H9 (cell line): ENCODE data around the gene ARHGAP29. TPM values are rescaled to one million over a fixed set of nuclear protein-coding genes. Genes with fewer than 3 reads are reported as not detected.

Experiments used
- DNase-seq: peaks from one replicate; pipeline ENCODE4 v3.0.0-alpha.2; 2017
- H2AFZ ChIP-seq: one replicate; pipeline ENCODE4 v1.6.1; 2013; ENCODE audit warnings: mild to moderate bottlenecking, low read length, control low read depth, moderate library complexity
- H2AK5ac ChIP-seq: 2 replicates; pipeline ENCODE4 v1.6.1; 2013; ENCODE audit warnings: low read length, control low read depth, mixed read lengths; ENCODE audit not compliant: insufficient read length
- H2BK120ac ChIP-seq: one replicate; pipeline ENCODE4 v1.6.1; 2013; ENCODE audit warnings: low read depth, mild to moderate bottlenecking, low read length, control low read depth, inconsistent platforms; ENCODE audit not compliant: poor library complexity, severe bottlenecking
- H2BK12ac ChIP-seq: 2 replicates; pipeline ENCODE4 v1.6.1; 2013; ENCODE audit warnings: low read length, control low read depth, mixed read lengths, low read depth; ENCODE audit not compliant: insufficient read length
- H2BK15ac ChIP-seq: 2 replicates; pipeline ENCODE4 v1.6.1; 2013; ENCODE audit warnings: low read depth, low read length, control low read depth
- H2BK20ac ChIP-seq: one replicate; pipeline ENCODE4 v1.6.1; 2013; ENCODE audit warnings: low read depth, mild to moderate bottlenecking, low read length, control low read depth, inconsistent platforms; ENCODE audit not compliant: poor library complexity, severe bottlenecking
- H2BK5ac ChIP-seq: 2 replicates; pipeline ENCODE4 v1.6.1; 2013; ENCODE audit warnings: low read length, control low read depth, mixed read lengths; ENCODE audit not compliant: insufficient read length
- H3K14ac ChIP-seq: 2 replicates; pipeline ENCODE4 v1.6.1; 2013; ENCODE audit warnings: low read length, control low read depth; ENCODE audit not compliant: insufficient read depth
- H3K18ac ChIP-seq: 2 replicates; pipeline ENCODE4 v1.6.1; 2013; ENCODE audit warnings: low read depth, mild to moderate bottlenecking, mixed read lengths, low read length, control low read depth; ENCODE audit not compliant: insufficient read length
- H3K23ac ChIP-seq: 2 replicates; pipeline ENCODE4 v1.6.1; 2013; ENCODE audit warnings: low read length, control low read depth, mixed read lengths, low read depth; ENCODE audit not compliant: insufficient read length
- H3K23me2 ChIP-seq: 2 replicates; pipeline ENCODE4 v1.6.1; 2013; ENCODE audit warnings: low read depth, mild to moderate bottlenecking, mixed read lengths, low read length, control low read depth; ENCODE audit not compliant: insufficient read length, poor library complexity, severe bottlenecking
- H3K27ac ChIP-seq: 2 replicates; pipeline ENCODE4 v1.5.1; 2013; ENCODE audit warnings: low read length, control low read depth, mixed read lengths, low read depth; ENCODE audit not compliant: insufficient read length
- H3K27me3 ChIP-seq: 2 replicates; pipeline ENCODE4 v1.6.1; 2013; ENCODE audit warnings: low read length, control low read depth, inconsistent platforms; ENCODE audit not compliant: insufficient read depth
- H3K4ac ChIP-seq: 2 replicates; pipeline ENCODE4 v1.6.1; 2013; ENCODE audit warnings: low read depth, mild to moderate bottlenecking, control low read depth, inconsistent platforms, low read length, moderate library complexity
- H3K4me1 ChIP-seq: 2 replicates; pipeline ENCODE4 v1.6.1; 2013; ENCODE audit warnings: low read length, control low read depth, inconsistent platforms; ENCODE audit not compliant: insufficient read depth
- H3K4me2 ChIP-seq: 2 replicates; pipeline ENCODE4 v1.6.1; 2013; ENCODE audit warnings: low read length, control low read depth, mixed read lengths; ENCODE audit not compliant: insufficient read length, insufficient read depth
- H3K56ac ChIP-seq: 2 replicates; pipeline ENCODE4 v1.6.1; 2013; ENCODE audit warnings: low read depth, mild to moderate bottlenecking, mixed read lengths, low read length, control low read depth; ENCODE audit not compliant: insufficient read length
- H3K79me1 ChIP-seq: 2 replicates; pipeline ENCODE4 v1.6.1; 2013; ENCODE audit warnings: low read depth, mild to moderate bottlenecking, moderate library complexity, low read length, control low read depth, inconsistent platforms; ENCODE audit not compliant: insufficient read depth, poor library complexity, severe bottlenecking
- H3K79me2 ChIP-seq: 2 replicates; pipeline ENCODE4 v1.6.1; 2013; ENCODE audit warnings: low read length, control low read depth, inconsistent platforms; ENCODE audit not compliant: insufficient read depth
- H3K9ac ChIP-seq: 2 replicates; pipeline ENCODE4 v1.6.1; 2013; ENCODE audit warnings: low read length, control low read depth, mixed read lengths; ENCODE audit not compliant: insufficient read length; ENCODE audit errors: extremely low read depth
- H3K9me3 ChIP-seq: one replicate; pipeline ENCODE4 v1.6.1; 2013; ENCODE audit warnings: low read depth, low read length, inconsistent platforms; ENCODE audit not compliant: control insufficient read depth
- H3T11ph ChIP-seq: one replicate; pipeline ENCODE4 v1.6.1; 2013; ENCODE audit warnings: mild to moderate bottlenecking, low read length, control low read depth, inconsistent platforms
- H4K20me1 ChIP-seq: one replicate; pipeline ENCODE4 v1.6.1; 2013; ENCODE audit not compliant: control insufficient read depth, insufficient read length, insufficient read depth
- H4K5ac ChIP-seq: 2 replicates; pipeline ENCODE4 v1.6.1; 2013; ENCODE audit warnings: low read depth, mild to moderate bottlenecking, mixed read lengths, low read length, control low read depth; ENCODE audit not compliant: insufficient read length
- H4K8ac ChIP-seq: replicated peaks from 2 replicates; pipeline ENCODE4 v1.6.1; 2013; ENCODE audit warnings: low read length, control low read depth, mixed read lengths, low read depth; ENCODE audit not compliant: insufficient read length
- H4K91ac ChIP-seq: 2 replicates; pipeline ENCODE4 v1.6.1; 2013; ENCODE audit warnings: low read depth, mild to moderate bottlenecking, moderate library complexity, mixed read lengths, low read length, control low read depth; ENCODE audit not compliant: insufficient read length
- H3K27ac Mint-ChIP-seq, 3 experiments: 2 replicates in 2 of 3; 3 replicates in 1 of 3; pipeline ENCODE4 v1.8.0; 2020 to 2021; ENCODE audit warnings: mixed read lengths in 3 of 3, mild to moderate bottlenecking in 1 of 3, moderate library complexity in 1 of 3
- H3K27me3 Mint-ChIP-seq: 2 replicates; pipeline ENCODE4 v1.8.0; 2021; ENCODE audit warnings: low read depth, mild to moderate bottlenecking, moderate library complexity, mixed read lengths
- H3K36me3 Mint-ChIP-seq, 3 experiments: 2 replicates in 2 of 3; 3 replicates in 1 of 3; pipeline ENCODE4 v1.8.0; 2020 to 2021; ENCODE audit warnings: low read depth in 3 of 3, mixed read lengths in 3 of 3; ENCODE audit not compliant: insufficient read depth in 1 of 3
- H3K4me1 Mint-ChIP-seq, 2 experiments: 2 replicates each; pipeline ENCODE4 v1.8.0; 2020; ENCODE audit warnings: mixed read lengths in 2 of 2
- H3K4me3 Mint-ChIP-seq, 2 experiments: 2 replicates in 1 of 2; 3 replicates in 1 of 2; pipeline ENCODE4 v1.8.0; 2020 to 2021; ENCODE audit warnings: mild to moderate bottlenecking in 2 of 2, mixed read lengths in 2 of 2, moderate library complexity in 1 of 2
- H3K9me3 Mint-ChIP-seq, 2 experiments: 2 replicates in 1 of 2; 3 replicates in 1 of 2; pipeline ENCODE4 v1.8.0; 2020; ENCODE audit warnings: mild to moderate bottlenecking in 2 of 2, mixed read lengths in 2 of 2, moderate library complexity in 1 of 2
- CTCF ChIP-seq: fragments of 200-600 bp; sonication (generic); conservative IDR thresholded peaks from 3 replicates; pipeline ENCODE4 v1.8.0; 2021; ENCODE audit warnings: antibody characterized with exemption, mild to moderate bottlenecking
- WGBS: extraction: QIAGEN DNeasy Blood & Tissue Kit; methylation state at CpG from one replicate; pipeline ENCODE4 v1.1.7; 2013; ENCODE audit warnings: missing lambda C conversion rate, low lambda C conversion rate, mixed read lengths; ENCODE audit not compliant: insufficient read length; ENCODE audit errors: extremely low coverage; 5-methylcytosine and 5-hydroxymethylcytosine counted together
- total RNA-seq: library from RNA; stranded (reverse); gene quantifications from 2 replicates; pipeline ENCODE4 v1.2.1, GENCODE V29; 2021

Gene ARHGAP29
- total RNA-seq, 1 experiment from 2014 or later, result 1.3 TPM

DNA sequence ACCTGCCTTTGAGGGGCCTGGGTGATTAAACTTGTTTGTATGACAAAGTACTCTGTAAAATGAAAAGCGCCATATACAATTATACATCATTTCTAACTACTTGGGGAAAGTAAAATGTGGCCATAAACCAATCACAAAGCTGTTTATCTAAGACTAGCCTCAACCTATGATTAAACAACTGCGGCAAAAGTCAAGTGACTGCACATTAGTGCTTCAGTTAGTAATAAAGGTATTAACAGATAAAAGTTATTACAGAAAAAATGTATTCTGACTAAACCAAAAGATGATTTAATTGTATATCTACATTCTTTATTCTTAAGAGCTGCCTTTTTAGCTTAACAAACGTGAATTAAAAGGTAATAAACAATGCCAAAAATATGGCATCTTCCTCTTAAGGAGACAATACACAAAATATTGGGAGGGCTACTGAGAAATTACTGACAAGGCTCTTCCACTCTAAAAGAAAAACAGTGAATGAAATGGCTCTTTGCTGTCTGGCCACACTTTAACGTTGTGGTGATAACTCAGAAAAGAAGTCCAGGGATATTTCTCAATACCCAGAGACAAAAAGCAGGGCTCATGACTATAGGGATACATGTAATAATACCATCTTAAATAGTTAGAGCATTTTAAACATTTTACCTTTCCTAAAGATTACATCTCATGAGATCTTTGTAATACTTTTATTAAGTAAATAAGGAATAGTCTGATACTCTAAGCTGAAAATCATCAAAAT, 8.6 kb downstream of the ARHGAP29 start:
- H3K27me3 ChIP-seq, result no peaks in the 10 kb centered on the region
- DNase-seq, result no peak
- H2AK5ac ChIP-seq, result no peak overlapping the region
- no peak overlapping the region for H3K23ac ChIP-seq
- H3K18ac ChIP-seq, result no peak overlapping the region
- H3K79me2 ChIP-seq, result no peaks in the 10 kb centered on the region
- H3K79me1 ChIP-seq, result no peaks in the 10 kb centered on the region
- H2BK5ac ChIP-seq, result no peak overlapping the region
- no peak overlapping the region for H3K27ac Mint-ChIP-seq
- H2BK12ac ChIP-seq, result no peak overlapping the region
- H2BK120ac ChIP-seq, result no peak overlapping the region
- no peaks in the 10 kb centered on the region for H3K23me2 ChIP-seq
- no peak overlapping the region for H3K9ac ChIP-seq
- no peak overlapping the region for H3K56ac ChIP-seq
- H4K8ac ChIP-seq, result no peak overlapping the region
- H4K91ac ChIP-seq, result no peak overlapping the region
- no peak overlapping the region for H3K4me2 ChIP-seq
- H3K4ac ChIP-seq, result no peak overlapping the region
- no peak for TF ChIP-seq CTCF
- H3T11ph ChIP-seq, result no peak overlapping the region
- H2AFZ ChIP-seq, result no peak overlapping the region
- H2BK15ac ChIP-seq, result no peak overlapping the region
- H3K36me3 Mint-ChIP-seq, result no peaks in the 10 kb centered on the region
- no peak overlapping the region for H3K27ac ChIP-seq
- H3K4me1 Mint-ChIP-seq, result peaks cover 5 to 7% of the 10 kb centered on the region in 2 experiments; a peak in 3 of 4 replicates
- H3K9me3 Mint-ChIP-seq, result no peaks in the 10 kb centered on the region
- no peak overlapping the region for H4K5ac ChIP-seq
- H3K27me3 Mint-ChIP-seq, result peaks cover 9% of the 10 kb centered on the region
- no peaks in the 10 kb centered on the region for H3K9me3 ChIP-seq
- WGBS, result no CpG with 5 or more reads among the region's 4 CpGs
- H3K4me3 Mint-ChIP-seq, result no peak overlapping the region
- H3K4me1 ChIP-seq, result no peaks in the 10 kb centered on the region
- no peak overlapping the region for H2BK20ac ChIP-seq
- H4K20me1 ChIP-seq, result no peaks in the 10 kb centered on the region
- H3K14ac ChIP-seq, result no peak overlapping the region
